Right atrium auricular region (tissue), 2 donors: ENCODE results near the gene ZNF48. TPM values are rescaled to one million over a fixed set of nuclear protein-coding genes. Genes with fewer than 3 reads are reported as not detected.
"Not testable (repeated sequence)": the region's sequence is repeated elsewhere in the genome, so short reads cannot be mapped to it uniquely, and the experiment has no call there.

Source experiments
- DNase-seq: peaks from one replicate; pipeline ENCODE4 v3.0.0-alpha.2; 2019; ENCODE audit warnings: low spot score
- H3K27ac ChIP-seq, 2 donors: fragments of 200-600 bp; sonication (generic); 1 replicate in 1 of 2; 2 replicates in 1 of 2; pipeline ENCODE4 v1.5.1; 2016 to 2019
- H3K27me3 ChIP-seq, 2 donors: fragments of 200-600 bp; sonication (generic); one replicate each; pipeline versions ENCODE4 v1.5.1 to v1.6.0; 2017 to 2019
- H3K36me3 ChIP-seq: fragments of 200-600 bp; sonication (generic); one replicate; pipeline ENCODE4 v1.5.1; 2016
- H3K4me1 ChIP-seq, 2 donors: fragments of 200-600 bp; sonication (generic); one replicate each; pipeline versions ENCODE4 v1.5.1 to v1.6.0; 2017 to 2019
- H3K4me3 ChIP-seq, 2 donors: fragments of 200-600 bp; sonication (generic); 1 replicate in 1 of 2; 2 replicates in 1 of 2; pipeline ENCODE4 v1.5.1; 2017 to 2019; ENCODE audit warnings: mild to moderate bottlenecking in 1 of 2, moderate library complexity in 1 of 2
- H3K9me3 ChIP-seq, 2 donors: fragments of 200-600 bp; sonication (generic); one replicate each; pipeline ENCODE4 v1.5.1; 2019
- total RNA-seq, 2 donors: library from RNA; depleted of rRNA; stranded (reverse); fragments of >200 nt; gene quantifications; one replicate each; pipeline ENCODE4 v1.1.0, GENCODE V29; 2016
- TF ChIP-seq, protein P1 (sequence below), 2 donors: fragments of 200-600 bp; sonication (generic); IDR thresholded peaks; one replicate each; pipeline ENCODE4 v1.5.1; 2019; ENCODE audit warnings: antibody characterized with exemption in 2 of 2

The ZNF48 gene
- total RNA-seq, 2 donors from 2014 or later: 5.7 to 10.7 TPM

GRCh38 chr16:30381291-30382041 lies 13.8 kb upstream of the ZNF48 start:
- peaks cover 0 to 15% of the 10 kb centered on the region in 2 donors for H3K4me1 ChIP-seq
- DNase-seq: no peak
- no peak overlapping the region for H3K4me3 ChIP-seq
- no peaks in the 10 kb centered on the region for H3K27me3 ChIP-seq
- H3K27ac ChIP-seq: no peak overlapping the region
- TF ChIP-seq, protein P1, sequence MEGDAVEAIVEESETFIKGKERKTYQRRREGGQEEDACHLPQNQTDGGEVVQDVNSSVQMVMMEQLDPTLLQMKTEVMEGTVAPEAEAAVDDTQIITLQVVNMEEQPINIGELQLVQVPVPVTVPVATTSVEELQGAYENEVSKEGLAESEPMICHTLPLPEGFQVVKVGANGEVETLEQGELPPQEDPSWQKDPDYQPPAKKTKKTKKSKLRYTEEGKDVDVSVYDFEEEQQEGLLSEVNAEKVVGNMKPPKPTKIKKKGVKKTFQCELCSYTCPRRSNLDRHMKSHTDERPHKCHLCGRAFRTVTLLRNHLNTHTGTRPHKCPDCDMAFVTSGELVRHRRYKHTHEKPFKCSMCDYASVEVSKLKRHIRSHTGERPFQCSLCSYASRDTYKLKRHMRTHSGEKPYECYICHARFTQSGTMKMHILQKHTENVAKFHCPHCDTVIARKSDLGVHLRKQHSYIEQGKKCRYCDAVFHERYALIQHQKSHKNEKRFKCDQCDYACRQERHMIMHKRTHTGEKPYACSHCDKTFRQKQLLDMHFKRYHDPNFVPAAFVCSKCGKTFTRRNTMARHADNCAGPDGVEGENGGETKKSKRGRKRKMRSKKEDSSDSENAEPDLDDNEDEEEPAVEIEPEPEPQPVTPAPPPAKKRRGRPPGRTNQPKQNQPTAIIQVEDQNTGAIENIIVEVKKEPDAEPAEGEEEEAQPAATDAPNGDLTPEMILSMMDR (IDR thresholded peaks at IDR 0.05): no peak
- no peaks in the 10 kb centered on the region for H3K9me3 ChIP-seq
- H3K36me3 ChIP-seq: no peaks in the 10 kb centered on the region

DNA sequence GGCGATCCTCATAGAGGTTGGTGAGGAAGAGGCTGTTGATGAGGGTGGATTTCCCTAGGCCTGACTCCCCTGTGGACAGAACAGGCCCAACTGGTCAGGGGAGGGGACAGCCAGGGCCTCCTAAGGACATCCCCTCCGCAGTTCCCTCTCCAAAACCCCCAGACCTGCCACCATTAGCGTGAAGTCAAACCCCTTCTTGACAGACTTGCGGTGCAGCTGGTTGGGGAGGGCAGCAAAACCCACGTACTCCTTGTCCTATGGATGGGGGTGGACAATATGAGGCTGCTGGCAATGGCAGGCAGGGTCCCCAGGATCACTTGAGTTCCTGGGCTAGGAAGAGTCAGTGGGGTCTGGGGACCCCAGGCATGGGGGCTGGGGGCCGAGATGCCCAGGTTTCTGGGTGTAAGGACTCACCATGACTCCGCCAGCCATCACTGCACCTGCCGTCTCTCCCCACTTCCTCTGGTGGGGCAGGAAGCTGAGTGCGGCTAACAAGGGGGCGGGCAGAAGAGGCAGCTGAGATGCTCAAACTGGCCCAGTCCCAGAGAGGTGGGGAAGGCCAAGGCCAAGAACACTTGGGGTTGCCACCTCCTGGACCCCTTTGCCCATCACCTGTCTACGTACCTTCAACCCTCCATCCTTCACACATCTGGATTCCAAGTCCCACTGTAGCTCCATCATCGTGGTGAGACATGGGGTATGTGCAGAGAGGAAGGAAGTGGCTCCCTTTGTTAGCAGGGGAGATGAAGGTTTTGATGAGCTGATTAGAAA lies 12.9 kb upstream of the ZNF48 start, which contains the start of gene SEPTIN1:
Gene SEPTIN1, minus strand, starts transcription at position 451 of the 771 bp plus-strand sequence. Its CDS starts 19 bp downstream, at position 432.
- no peaks in the 10 kb centered on the region for H3K27me3 ChIP-seq
- TF ChIP-seq, protein P1 (IDR thresholded peaks at IDR 0.05): no peak
- no peaks in the 10 kb centered on the region for H3K9me3 ChIP-seq
- H3K36me3 ChIP-seq: no peaks in the 10 kb centered on the region
- no peak within 1 kb of the TSS for H3K27ac ChIP-seq
- peaks cover 0 to 10% of the 10 kb centered on the region in 2 donors for H3K4me1 ChIP-seq
- no peak within 1 kb of the TSS for H3K4me3 ChIP-seq
- DNase-seq: no peak

GRCh38 chr16:30383521-30383920 lies 11.7 kb upstream of the ZNF48 start:
- no peaks in the 10 kb centered on the region for H3K27me3 ChIP-seq
- H3K36me3 ChIP-seq: no peaks in the 10 kb centered on the region
- H3K4me1 ChIP-seq: peaks cover 0 to 8% of the 10 kb centered on the region in 2 donors
- H3K4me3 ChIP-seq: no peak overlapping the region
- H3K9me3 ChIP-seq: no peaks in the 10 kb centered on the region
- no peak overlapping the region for H3K27ac ChIP-seq
- no peak for DNase-seq
- TF ChIP-seq, protein P1 (IDR thresholded peaks at IDR 0.05): no peak

- peak overlapping the region; percentile 83 for H3K4me3 ChIP-seq
- peaks cover 11% of the 10 kb centered on the region for H3K36me3 ChIP-seq
- peak overlapping the region; percentile 84 to 89 for H3K27ac ChIP-seq
- TF ChIP-seq, protein P1 (IDR thresholded peaks at IDR 0.05): no peak
- H3K9me3 ChIP-seq: no peaks in the 10 kb centered on the region
- peak; percentile 72 for DNase-seq
- no peaks in the 10 kb centered on the region for H3K27me3 ChIP-seq
- peaks cover 0 to 26% of the 10 kb centered on the region in 2 donors for H3K4me1 ChIP-seq
These were observed 547 bp upstream of the ZNF48 start for GRCh38 chr16:30394592-30395154.

DNA sequence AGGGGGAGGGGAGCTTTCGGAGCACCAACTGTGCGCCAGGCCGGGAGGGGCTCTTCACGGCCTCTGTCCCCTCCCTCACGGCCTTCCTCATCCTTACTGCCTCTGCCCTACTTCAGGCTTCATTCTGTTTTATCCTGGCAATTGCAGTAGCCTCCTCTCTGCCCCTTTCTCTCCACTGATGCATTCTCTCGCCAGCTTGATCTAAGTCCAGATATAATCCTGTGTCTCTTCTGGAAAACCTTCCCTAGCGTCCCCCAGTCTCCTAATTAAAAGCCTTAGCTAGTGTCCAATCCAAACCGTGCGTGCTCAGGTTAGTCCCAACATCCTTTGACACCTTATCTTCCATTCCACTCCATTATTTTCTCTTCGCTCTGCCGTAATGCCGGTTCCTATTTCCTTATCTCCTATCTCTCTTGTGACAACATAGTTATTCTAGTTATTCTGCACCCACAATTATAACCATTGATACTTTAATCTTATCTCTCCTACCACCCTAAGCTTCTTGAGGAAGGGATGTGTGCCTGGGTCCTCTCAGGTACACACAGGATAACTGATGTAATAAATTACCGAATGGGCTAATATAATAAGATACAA lies 869 bp downstream of the ZNF48 start:
- TF ChIP-seq, protein P1 (IDR thresholded peaks at IDR 0.05): no peak
- peak overlapping the region; percentile 83 for H3K4me3 ChIP-seq
- H3K9me3 ChIP-seq: no peaks in the 10 kb centered on the region
- H3K27me3 ChIP-seq: no peaks in the 10 kb centered on the region
- H3K27ac ChIP-seq: peak overlapping the region; percentile 84 to 89
- peaks cover 11% of the 10 kb centered on the region for H3K36me3 ChIP-seq
- H3K4me1 ChIP-seq: peaks cover 0 to 38% of the 10 kb centered on the region in 2 donors
- no peak for DNase-seq

DNA sequence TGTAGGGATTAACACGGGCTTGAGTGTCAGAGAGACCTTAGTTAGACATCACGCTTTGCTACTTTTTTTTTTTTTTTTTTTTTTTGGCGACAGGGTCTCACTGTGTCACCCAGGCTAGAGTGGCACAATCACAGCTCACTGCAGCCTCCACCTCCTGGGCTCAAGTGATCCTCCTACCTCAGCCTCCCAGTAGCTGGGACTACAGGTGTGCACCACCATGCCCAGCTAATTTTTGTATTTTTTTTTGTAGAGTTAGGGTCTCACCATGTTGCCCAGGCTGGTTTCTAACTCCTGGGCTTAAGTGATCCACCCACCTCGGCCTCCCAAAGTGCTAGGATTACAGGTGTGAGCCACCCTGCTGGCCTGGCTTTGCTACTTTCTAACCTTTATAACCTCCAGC lies 1.4 kb downstream of the ZNF48 start:
- H3K27me3 ChIP-seq, H3K4me3 ChIP-seq, H3K27ac ChIP-seq, DNase-seq, H3K9me3 ChIP-seq: not testable (repeated sequence)
- H3K36me3 ChIP-seq: peaks cover 11% of the 10 kb centered on the region
- peaks cover 0 to 40% of the 10 kb centered on the region in 2 donors for H3K4me1 ChIP-seq
